ENCODE measurements around the gene VWA1. TPM values are rescaled to one million over a fixed set of nuclear protein-coding genes. Genes with fewer than 3 reads are reported as not detected.

The VWA1 gene
- total and polyA plus RNA-seq, 2 of the 4 experiments (the other 2 are of a cell fraction): 1.1 to 6.1 TPM

- Histone ChIP-seq H3K4ac (ENCODE audit: low read depth, low read length) (no peak overlapping the region), H3K9me3 (ENCODE audit: control insufficient read depth, insufficient read depth, low read length) (no peaks in the 10 kb centered on the region), H3K4me2 (ENCODE audit: low read depth, low read length) (no peak overlapping the region), H2BK5ac (ENCODE audit: low read depth, low read length, poor library complexity, severe bottlenecking) (no peak overlapping the region), H2BK20ac (ENCODE audit: low read depth, low read length) (no peak overlapping the region), H2AK5ac (ENCODE audit: low read depth, low read length) (no peak overlapping the region), H3K14ac (replicated peaks; ENCODE audit: low read depth, low read length) (no peak overlapping the region), H3K9ac (ENCODE audit: low read depth, low read length) (no peak overlapping the region), H3K27ac (ENCODE audit: insufficient read depth, low read length) (no peak overlapping the region), H3K4me1 (ENCODE audit: control insufficient read depth, insufficient read depth, low read length) (peaks cover 4% of the 10 kb centered on the region; the same call in 1 of the 2 replicates), H3K79me1 (ENCODE audit: low read depth in 1 of 2, low read length in 2 of 2) (peaks cover 17 to 54% of the 10 kb centered on the region in 2 experiments), H3K56ac (ENCODE audit: extremely low read depth, insufficient read depth, low read length) (no peak overlapping the region), H4K8ac (ENCODE audit: low read depth in 2 of 2, low read length in 2 of 2) (no peak overlapping the region), H2AFZ (replicated peaks; ENCODE audit: low read length, poor library complexity) (no peak overlapping the region), H3K27me3 (ENCODE audit: control insufficient read depth, insufficient read depth, low read length) (no peaks in the 10 kb centered on the region), H4K5ac (ENCODE audit: low read depth, low read length) (no peak overlapping the region), H2BK120ac (ENCODE audit: low read depth, low read length) (no peak overlapping the region), H3K9me1 (ENCODE audit: insufficient read depth, low read length) (no peaks in the 10 kb centered on the region), H3K23ac (ENCODE audit: low read depth, low read length) (no peak overlapping the region), H3K4me3 (ENCODE audit: insufficient read depth, low read depth, low read length) (no peak overlapping the region), H4K91ac (ENCODE audit: insufficient read depth, low read depth, low read length) (no peak overlapping the region), H3K36me3 (ENCODE audit: control insufficient read depth, insufficient read depth, low read length) (peaks cover 69% of the 10 kb centered on the region), H2BK15ac (ENCODE audit: low read depth, low read length) (no peak overlapping the region), H3K18ac (ENCODE audit: low read depth, low read length) (no peak overlapping the region), H4K20me1 (ENCODE audit: insufficient read depth, low read length) (peaks cover 26% of the 10 kb centered on the region; the same call in 1 of the 2 replicates), H2AK9ac (replicated peaks; ENCODE audit: low read depth, low read length, poor library complexity) (no peak overlapping the region)
- WGBS, 2 experiments (ENCODE audit: extremely low coverage in 2 of 2, insufficient read length in 1 of 2): 60% methylated on average over 1 of the region's 4 CpGs; no CpG with 5 or more reads in 1 of the 2 experiments
- intact Hi-C loops (cut with micrococcal nuclease) (no loop called here), dilution Hi-C loops (cut with HindIII; ENCODE audit: low sequenced_read_pairs, unreplicated experiment) (no loop called here), in situ Hi-C loops (cut with MboI; ENCODE audit: low sequenced_read_pairs) (no loop called here)
- ATAC-seq (ENCODE audit: low read depth) (no peak), DNase-seq (no peak)
- CTCF ChIA-PET: no interaction called here
- BruUV-seq (replicated peaks): no TSS peak
- POLR2A ChIA-PET (ENCODE audit: unreplicated experiment): no interaction called here
- no peak for TF ChIP-seq CTCF (conservative IDR thresholded peaks at IDR 0.05; ENCODE audit: low read depth, low read length)
- TF ChIP-seq POLR2A (IDR thresholded peaks at IDR 0.05; ENCODE audit: low read depth, low read length): no peak
- TF ChIP-seq MXI1 (IDR thresholded peaks at IDR 0.05; ENCODE audit: borderline replicate concordance, low read depth, low read length): no peak
- no peak for TF ChIP-seq NFE2L2 (IDR thresholded peaks at IDR 0.05; ENCODE audit: low read depth, low read length)
- no peak for TF ChIP-seq FOS (IDR thresholded peaks at IDR 0.05; ENCODE audit: low read depth, low read length)
- no peak for TF ChIP-seq SMC3 (IDR thresholded peaks at IDR 0.05; ENCODE audit: low read depth, low read length)
- no peak for TF ChIP-seq USF2 (IDR thresholded peaks at IDR 0.05; ENCODE audit: low read depth, low read length)
- TF ChIP-seq CEBPB (IDR thresholded peaks at IDR 0.05; ENCODE audit: low read depth, low read length): no peak
- no peak for TF ChIP-seq RFX5 (IDR thresholded peaks at IDR 0.05; ENCODE audit: low read depth, low read length)
- no peak for TF ChIP-seq ELK1 (IDR thresholded peaks at IDR 0.05; ENCODE audit: borderline replicate concordance, low read depth, low read length)
- TF ChIP-seq MAFK (IDR thresholded peaks at IDR 0.05; ENCODE audit: low read depth, low read length): no peak
- no peak for TF ChIP-seq MAZ (IDR thresholded peaks at IDR 0.05; ENCODE audit: borderline replicate concordance, low read depth, low read length)
Measured at GRCh38 chr1:1393014-1393413, 42.5 kb upstream of the VWA1 start.

All from IMR-90 (cell line).